Spleen (tissue), 7 donors: ENCODE measurements around the gene WDR55.

Experiments used
- POLR2A ChIP-seq, 3 donors: fragments of 450-650 bp; IDR thresholded peaks; one replicate each; pipeline ENCODE4 v1.5.1; 2017; ENCODE audit warnings: antibody characterized with exemption in 3 of 3, mild to moderate bottlenecking in 1 of 3
- TF ChIP-seq, protein P1 (sequence below), 11 experiments: fragments of 200-600 bp in 7 of 11; fragments of 450-650 bp in 4 of 11; sonication (generic) in 4 of 11; IDR thresholded peaks in 8 of 11; conservative IDR thresholded peaks in 3 of 11; 1 replicate in 7 of 11; 2 replicates in 4 of 11; pipeline versions ENCODE4 v1.4.0 to v1.8.0; 2016 to 2021; ENCODE audit warnings: antibody characterized with exemption in 11 of 11, inconsistent platforms in 4 of 11, mild to moderate bottlenecking in 1 of 11
- donor health status: DM: no; HTN: no; CAD: no; lungs with moderate emphysema.
- donor health status: DM: no; HTN: no; CAD: no.
- donor health status: DM: no; HTN: no; CAD: no.

DNA sequence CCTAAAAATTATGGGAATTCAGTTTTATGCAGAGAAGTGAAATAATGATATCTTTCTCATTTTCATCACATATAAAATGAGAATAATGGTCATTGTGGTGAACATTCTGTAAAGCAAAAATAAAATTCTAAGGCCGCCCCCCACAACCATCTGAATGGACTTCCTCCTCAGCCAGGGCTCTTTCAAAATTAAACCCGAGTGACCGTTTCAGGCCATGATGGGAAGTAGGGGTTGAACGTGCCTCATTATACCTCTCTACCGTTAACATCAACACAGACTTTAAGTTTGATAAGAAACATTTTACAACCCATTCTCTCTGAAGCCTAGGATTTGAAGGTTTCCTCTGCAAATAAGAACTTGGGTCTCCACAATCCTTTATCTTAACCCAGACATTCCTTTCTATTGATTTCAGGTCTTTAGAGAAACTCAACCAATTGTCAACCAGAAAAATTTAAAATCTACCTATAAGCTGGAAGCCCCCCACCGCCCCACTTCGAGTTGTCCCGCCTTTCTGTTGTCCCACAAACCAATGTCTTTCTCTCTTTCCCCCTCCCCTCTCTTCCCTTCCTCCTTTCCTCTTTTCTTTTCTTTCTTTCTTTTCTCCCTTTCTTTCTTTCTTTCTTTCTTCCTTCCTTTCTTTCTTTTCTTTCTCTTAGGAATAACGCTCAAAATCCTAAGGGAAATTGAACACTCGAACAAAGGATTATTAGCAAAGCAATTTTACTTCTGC is 27.2 kb upstream of the WDR55 start:
- TF ChIP-seq, protein P1, sequence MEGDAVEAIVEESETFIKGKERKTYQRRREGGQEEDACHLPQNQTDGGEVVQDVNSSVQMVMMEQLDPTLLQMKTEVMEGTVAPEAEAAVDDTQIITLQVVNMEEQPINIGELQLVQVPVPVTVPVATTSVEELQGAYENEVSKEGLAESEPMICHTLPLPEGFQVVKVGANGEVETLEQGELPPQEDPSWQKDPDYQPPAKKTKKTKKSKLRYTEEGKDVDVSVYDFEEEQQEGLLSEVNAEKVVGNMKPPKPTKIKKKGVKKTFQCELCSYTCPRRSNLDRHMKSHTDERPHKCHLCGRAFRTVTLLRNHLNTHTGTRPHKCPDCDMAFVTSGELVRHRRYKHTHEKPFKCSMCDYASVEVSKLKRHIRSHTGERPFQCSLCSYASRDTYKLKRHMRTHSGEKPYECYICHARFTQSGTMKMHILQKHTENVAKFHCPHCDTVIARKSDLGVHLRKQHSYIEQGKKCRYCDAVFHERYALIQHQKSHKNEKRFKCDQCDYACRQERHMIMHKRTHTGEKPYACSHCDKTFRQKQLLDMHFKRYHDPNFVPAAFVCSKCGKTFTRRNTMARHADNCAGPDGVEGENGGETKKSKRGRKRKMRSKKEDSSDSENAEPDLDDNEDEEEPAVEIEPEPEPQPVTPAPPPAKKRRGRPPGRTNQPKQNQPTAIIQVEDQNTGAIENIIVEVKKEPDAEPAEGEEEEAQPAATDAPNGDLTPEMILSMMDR (IDR thresholded peaks at IDR 0.05 in 8 of 11, conservative IDR thresholded peaks at IDR 0.05 in 3 of 11) = no peak
- TF ChIP-seq POLR2A (IDR thresholded peaks at IDR 0.05) = no peak
